Smooth muscle cell (in vitro differentiated cells): ENCODE results near the gene FRA10AC1. TPM values are rescaled to one million over a fixed set of nuclear protein-coding genes. Genes with fewer than 3 reads are reported as not detected.

Source experiments
- DNase-seq: peaks from one replicate; lab custom pipeline; 2025; ENCODE audit not compliant: unreplicated experiment; lab: John Stamatoyannopoulos, UW
- H2AFZ ChIP-seq: fragments of 200-600 bp; sonication (generic); 2 replicates; pipeline ENCODE4 v1.6.0; 2016; ENCODE audit warnings: antibody characterized with exemption, low read depth, mild to moderate bottlenecking
- H3F3A ChIP-seq: fragments of 200-600 bp; sonication (generic); 2 replicates; pipeline ENCODE4 v1.6.0; 2017; ENCODE audit warnings: antibody characterized with exemption, low read depth
- H3K27ac ChIP-seq: fragments of 200-600 bp; sonication (generic); 2 replicates; pipeline ENCODE4 v1.5.1; 2016; ENCODE audit warnings: low read depth, mild to moderate bottlenecking
- H3K27me3 ChIP-seq: fragments of 200-600 bp; sonication (generic); 2 replicates; pipeline ENCODE4 v1.6.1; 2016; ENCODE audit warnings: low read depth, mild to moderate bottlenecking
- H3K36me3 ChIP-seq: fragments of 200-600 bp; sonication (generic); 2 replicates; pipeline ENCODE4 v1.5.1; 2016; ENCODE audit warnings: low read depth
- H3K4me1 ChIP-seq: fragments of 200-600 bp; sonication (generic); 2 replicates; pipeline ENCODE4 v1.5.1; 2016; ENCODE audit warnings: low read depth
- H3K4me2 ChIP-seq: fragments of 200-600 bp; sonication (generic); 2 replicates; pipeline ENCODE4 v1.6.0; 2016; ENCODE audit warnings: mild to moderate bottlenecking
- H3K4me3 ChIP-seq: fragments of 200-600 bp; sonication (generic); 2 replicates; pipeline ENCODE4 v1.5.1; 2016; ENCODE audit warnings: mild to moderate bottlenecking
- H3K79me2 ChIP-seq: fragments of 200-600 bp; sonication (generic); 2 replicates; pipeline ENCODE4 v1.6.0; 2016; ENCODE audit warnings: low read depth, mild to moderate bottlenecking
- H3K9ac ChIP-seq: fragments of 200-600 bp; sonication (generic); 2 replicates; pipeline ENCODE4 v1.6.0; 2016; ENCODE audit warnings: low read depth
- H3K9me3 ChIP-seq: fragments of 200-600 bp; sonication (generic); replicated peaks from 2 replicates; pipeline ENCODE4 v1.5.1; 2016; ENCODE audit warnings: low read depth
- H4K20me1 ChIP-seq: fragments of 200-600 bp; sonication (generic); 2 replicates; pipeline ENCODE4 v1.6.0; 2016; ENCODE audit warnings: low read depth
- WGBS: methylation state at CpG from one replicate; pipeline ENCODE4 v1.1.7; 2016; ENCODE audit warnings: low lambda C conversion rate; 5-methylcytosine and 5-hydroxymethylcytosine counted together
- polyA plus RNA-seq: library from polyadenylated mRNA; unstranded; fragments of >200 nt; fragmentation: Nextera tagmentation; extraction: Ambion mirVana; gene quantifications from 2 replicates; pipeline ENCODE4 v1.2.1, GENCODE V29; 2016
- total RNA-seq: library from RNA; depleted of rRNA; stranded (reverse); fragments of >200 nt; gene quantifications from 2 replicates; pipeline ENCODE4 v1.2.3, GENCODE V29; 2014
- TF ChIP-seq, protein P1 (sequence below): fragments of 200-600 bp; sonication (generic); IDR thresholded peaks from 2 replicates; pipeline ENCODE4 v1.5.1; 2017; ENCODE audit warnings: borderline replicate concordance, mild to moderate bottlenecking, antibody characterized with exemption; ENCODE audit not compliant: insufficient read depth, poor library complexity, severe bottlenecking

Gene FRA10AC1
- total and polyA plus RNA-seq, 2 experiments from 2014 or later: 11.2 to 12.3 TPM

DNA sequence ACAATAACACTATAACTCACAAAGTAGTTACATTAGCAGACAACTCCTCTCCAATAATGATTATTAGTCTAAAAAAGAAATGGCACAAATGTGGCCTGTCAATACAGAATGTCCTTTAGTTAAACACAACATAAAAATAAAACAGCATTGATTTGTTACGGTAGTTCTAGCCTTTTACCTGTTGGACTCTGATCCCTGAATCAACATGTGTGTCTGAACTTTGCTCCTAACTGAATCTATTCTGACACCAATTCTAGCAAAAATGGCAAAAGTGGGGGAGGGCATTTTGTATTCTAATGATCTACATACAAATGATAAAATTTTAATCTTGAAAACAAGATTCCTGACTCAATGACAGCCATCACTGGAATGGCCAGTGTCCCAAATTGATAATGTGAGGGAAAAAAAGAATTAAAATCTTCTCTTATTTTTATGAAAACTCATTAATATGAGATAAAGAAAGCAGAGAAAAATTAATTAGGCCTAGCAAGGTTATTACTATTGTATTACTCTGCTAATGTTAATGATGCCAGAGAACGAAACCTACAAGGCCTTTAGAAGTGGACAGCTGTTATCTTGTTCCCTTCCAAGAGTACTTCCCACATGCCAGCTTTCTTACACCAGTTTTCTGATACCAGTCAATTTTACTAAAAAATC is 30.2 kb downstream of the FRA10AC1 start:
- no peak overlapping the region for H3K4me3 ChIP-seq
- no peaks in the 10 kb centered on the region for H3K79me2 ChIP-seq
- H4K20me1 ChIP-seq: no peaks in the 10 kb centered on the region
- 98% methylated on average over 2 of the region's 2 CpGs for WGBS
- no peak overlapping the region for H3K27ac ChIP-seq
- H3K36me3 ChIP-seq: peaks cover 32% of the 10 kb centered on the region
- H3K27me3 ChIP-seq: no peaks in the 10 kb centered on the region
- H3K4me2 ChIP-seq: peak overlapping the region; percentile 1
- no peaks in the 10 kb centered on the region for H3F3A ChIP-seq
- no peaks in the 10 kb centered on the region for H3K4me1 ChIP-seq
- H3K9me3 ChIP-seq: no peaks in the 10 kb centered on the region
- TF ChIP-seq, protein P1, sequence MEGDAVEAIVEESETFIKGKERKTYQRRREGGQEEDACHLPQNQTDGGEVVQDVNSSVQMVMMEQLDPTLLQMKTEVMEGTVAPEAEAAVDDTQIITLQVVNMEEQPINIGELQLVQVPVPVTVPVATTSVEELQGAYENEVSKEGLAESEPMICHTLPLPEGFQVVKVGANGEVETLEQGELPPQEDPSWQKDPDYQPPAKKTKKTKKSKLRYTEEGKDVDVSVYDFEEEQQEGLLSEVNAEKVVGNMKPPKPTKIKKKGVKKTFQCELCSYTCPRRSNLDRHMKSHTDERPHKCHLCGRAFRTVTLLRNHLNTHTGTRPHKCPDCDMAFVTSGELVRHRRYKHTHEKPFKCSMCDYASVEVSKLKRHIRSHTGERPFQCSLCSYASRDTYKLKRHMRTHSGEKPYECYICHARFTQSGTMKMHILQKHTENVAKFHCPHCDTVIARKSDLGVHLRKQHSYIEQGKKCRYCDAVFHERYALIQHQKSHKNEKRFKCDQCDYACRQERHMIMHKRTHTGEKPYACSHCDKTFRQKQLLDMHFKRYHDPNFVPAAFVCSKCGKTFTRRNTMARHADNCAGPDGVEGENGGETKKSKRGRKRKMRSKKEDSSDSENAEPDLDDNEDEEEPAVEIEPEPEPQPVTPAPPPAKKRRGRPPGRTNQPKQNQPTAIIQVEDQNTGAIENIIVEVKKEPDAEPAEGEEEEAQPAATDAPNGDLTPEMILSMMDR: no peak
- no peak overlapping the region for H2AFZ ChIP-seq
- DNase-seq: no peak
- no peak overlapping the region for H3K9ac ChIP-seq

DNA sequence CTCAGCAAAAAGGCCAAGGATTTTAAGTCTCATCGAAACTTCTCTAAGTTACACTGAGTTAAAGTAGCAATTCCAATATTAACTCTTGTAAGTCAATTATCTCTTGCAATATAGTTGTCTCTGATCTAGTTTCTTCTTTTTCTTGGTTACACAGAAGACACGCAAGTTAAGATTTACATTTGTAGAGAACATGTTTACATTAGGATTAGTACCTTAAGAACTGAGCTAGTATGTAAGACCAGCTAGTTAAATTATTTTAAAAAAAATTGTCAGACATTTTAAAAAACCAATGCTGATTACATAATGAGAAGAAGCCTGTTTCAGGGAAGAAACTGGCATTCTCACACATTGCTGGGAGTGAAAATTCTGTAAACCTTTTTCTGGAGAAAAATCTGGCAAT is 31.4 kb downstream of the FRA10AC1 start:
- Histone ChIP-seq H3K9ac (no peak overlapping the region), H3K36me3 (peaks cover 33% of the 10 kb centered on the region), H3K9me3 (no peaks in the 10 kb centered on the region), H3K4me1 (no peaks in the 10 kb centered on the region), H3K79me2 (no peaks in the 10 kb centered on the region), H3K27me3 (no peaks in the 10 kb centered on the region), H3K4me3 (no peak overlapping the region), H2AFZ (no peak overlapping the region), H3K4me2 (peak overlapping the region; percentile 1), H3K27ac (no peak overlapping the region), H4K20me1 (no peaks in the 10 kb centered on the region), H3F3A (no peaks in the 10 kb centered on the region)
- 65% methylated on average over 2 of the region's 2 CpGs for WGBS
- DNase-seq: no peak
- TF ChIP-seq, protein P1: no peak

DNA sequence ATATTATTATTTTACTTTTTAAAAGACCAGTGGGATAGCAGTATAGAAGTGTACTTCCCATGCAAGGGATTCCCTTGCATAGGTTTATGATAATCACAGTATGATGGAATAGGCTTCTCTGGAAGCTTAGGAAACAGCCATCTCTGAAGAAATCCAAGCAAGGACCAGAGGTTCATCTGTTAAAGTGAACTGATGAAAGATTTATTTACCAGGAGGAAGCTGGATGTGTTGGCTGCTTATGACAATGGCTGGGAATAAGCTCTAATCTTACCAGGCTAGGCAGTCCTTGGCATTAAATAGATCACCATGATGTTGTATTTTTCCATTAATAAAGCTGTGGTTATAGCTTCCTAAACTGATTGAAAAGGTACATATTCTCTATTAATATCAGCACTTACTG is 32.0 kb downstream of the FRA10AC1 start:
- H3F3A ChIP-seq: no peaks in the 10 kb centered on the region
- H3K27me3 ChIP-seq: no peaks in the 10 kb centered on the region
- H2AFZ ChIP-seq: no peak overlapping the region
- no peak for DNase-seq
- H3K9me3 ChIP-seq: no peaks in the 10 kb centered on the region
- peaks cover 35% of the 10 kb centered on the region for H3K36me3 ChIP-seq
- no peaks in the 10 kb centered on the region for H3K79me2 ChIP-seq
- H3K4me3 ChIP-seq: no peak overlapping the region
- no peak overlapping the region for H3K4me2 ChIP-seq
- H3K4me1 ChIP-seq: no peaks in the 10 kb centered on the region
- H3K9ac ChIP-seq: no peak overlapping the region
- H3K27ac ChIP-seq: no peak overlapping the region
- no peaks in the 10 kb centered on the region for H4K20me1 ChIP-seq
- TF ChIP-seq, protein P1: no peak

DNA sequence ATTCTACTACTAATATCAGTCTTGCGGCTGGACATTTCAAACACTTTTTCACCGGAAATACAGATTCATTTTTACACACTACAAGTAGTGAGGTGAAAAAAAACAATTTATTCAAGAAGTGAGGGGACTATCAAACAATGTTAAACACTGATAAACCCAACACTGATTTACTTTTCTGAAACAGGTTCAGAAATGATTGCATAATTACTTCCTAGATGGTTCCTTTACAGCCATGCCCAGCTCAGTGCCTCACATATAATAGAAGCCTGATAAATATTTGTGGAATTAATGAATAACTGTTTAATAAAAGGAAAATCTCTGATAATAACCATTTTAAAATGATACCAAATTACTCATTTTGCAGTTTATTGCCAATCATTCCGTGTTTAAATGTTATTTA is 34.6 kb downstream of the FRA10AC1 start:
- H3K79me2 ChIP-seq: no peaks in the 10 kb centered on the region
- peaks cover 20% of the 10 kb centered on the region for H3K36me3 ChIP-seq
- H3F3A ChIP-seq: no peaks in the 10 kb centered on the region
- no peak for DNase-seq
- H3K27ac ChIP-seq: no peak overlapping the region
- no peaks in the 10 kb centered on the region for H4K20me1 ChIP-seq
- no peaks in the 10 kb centered on the region for H3K27me3 ChIP-seq
- H3K4me2 ChIP-seq: no peak overlapping the region
- TF ChIP-seq, protein P1: no peak
- no peak overlapping the region for H3K4me3 ChIP-seq
- no peak overlapping the region for H2AFZ ChIP-seq
- no peak overlapping the region for H3K9ac ChIP-seq
- 97% methylated on average over 3 of the region's 3 CpGs for WGBS
- no peaks in the 10 kb centered on the region for H3K9me3 ChIP-seq
- no peaks in the 10 kb centered on the region for H3K4me1 ChIP-seq
